ENCODE measurements around the gene YDJC. TPM values are rescaled to one million over a fixed set of nuclear protein-coding genes. Genes with fewer than 3 reads are reported as not detected.

Gene YDJC
- total and polyA plus RNA-seq, 9 of the 15 experiments (the other 6 are each of a cell fraction or from before 2014, with no cell fraction given), result 13.5 to 871 (median 164) TPM

DNA sequence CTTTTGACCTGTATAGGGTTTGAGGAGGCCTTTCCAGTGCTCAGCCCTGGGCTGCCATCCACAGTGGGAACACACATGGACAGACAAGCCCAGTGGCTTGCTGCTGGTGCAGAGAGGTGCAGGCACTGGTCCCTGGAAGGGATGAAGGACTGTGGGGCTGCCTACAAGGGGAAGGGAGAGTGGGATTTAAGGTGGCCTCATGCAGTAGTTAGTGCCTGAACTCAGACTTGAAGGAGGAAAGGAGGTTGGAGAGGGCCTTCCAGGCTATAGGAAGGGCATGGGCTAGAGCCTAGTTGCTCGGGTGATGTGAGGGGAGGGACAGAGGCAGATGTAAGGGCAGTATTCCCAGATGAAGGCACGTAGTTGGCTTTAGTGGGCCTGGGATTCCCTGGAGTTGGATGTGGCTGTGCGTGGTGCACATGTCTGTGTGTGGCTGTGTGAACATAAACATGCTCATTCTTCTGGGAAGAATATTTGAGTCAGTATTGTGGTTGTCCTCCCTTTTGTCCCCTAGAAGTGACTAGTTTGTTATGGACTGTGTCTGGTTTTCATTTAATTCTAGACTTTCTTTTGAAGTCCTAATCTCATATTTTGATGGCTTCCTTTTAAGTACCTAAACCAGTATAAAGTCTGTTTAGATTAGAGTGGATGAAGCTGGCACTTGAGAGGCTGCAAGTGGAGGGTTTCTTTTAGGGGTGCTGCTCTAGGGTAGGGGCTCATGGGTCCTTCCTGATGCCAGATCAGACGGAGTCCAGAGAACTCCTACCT, 18.4 kb downstream of the YDJC start (continued):
- TF ChIP-seq, protein P1, sequence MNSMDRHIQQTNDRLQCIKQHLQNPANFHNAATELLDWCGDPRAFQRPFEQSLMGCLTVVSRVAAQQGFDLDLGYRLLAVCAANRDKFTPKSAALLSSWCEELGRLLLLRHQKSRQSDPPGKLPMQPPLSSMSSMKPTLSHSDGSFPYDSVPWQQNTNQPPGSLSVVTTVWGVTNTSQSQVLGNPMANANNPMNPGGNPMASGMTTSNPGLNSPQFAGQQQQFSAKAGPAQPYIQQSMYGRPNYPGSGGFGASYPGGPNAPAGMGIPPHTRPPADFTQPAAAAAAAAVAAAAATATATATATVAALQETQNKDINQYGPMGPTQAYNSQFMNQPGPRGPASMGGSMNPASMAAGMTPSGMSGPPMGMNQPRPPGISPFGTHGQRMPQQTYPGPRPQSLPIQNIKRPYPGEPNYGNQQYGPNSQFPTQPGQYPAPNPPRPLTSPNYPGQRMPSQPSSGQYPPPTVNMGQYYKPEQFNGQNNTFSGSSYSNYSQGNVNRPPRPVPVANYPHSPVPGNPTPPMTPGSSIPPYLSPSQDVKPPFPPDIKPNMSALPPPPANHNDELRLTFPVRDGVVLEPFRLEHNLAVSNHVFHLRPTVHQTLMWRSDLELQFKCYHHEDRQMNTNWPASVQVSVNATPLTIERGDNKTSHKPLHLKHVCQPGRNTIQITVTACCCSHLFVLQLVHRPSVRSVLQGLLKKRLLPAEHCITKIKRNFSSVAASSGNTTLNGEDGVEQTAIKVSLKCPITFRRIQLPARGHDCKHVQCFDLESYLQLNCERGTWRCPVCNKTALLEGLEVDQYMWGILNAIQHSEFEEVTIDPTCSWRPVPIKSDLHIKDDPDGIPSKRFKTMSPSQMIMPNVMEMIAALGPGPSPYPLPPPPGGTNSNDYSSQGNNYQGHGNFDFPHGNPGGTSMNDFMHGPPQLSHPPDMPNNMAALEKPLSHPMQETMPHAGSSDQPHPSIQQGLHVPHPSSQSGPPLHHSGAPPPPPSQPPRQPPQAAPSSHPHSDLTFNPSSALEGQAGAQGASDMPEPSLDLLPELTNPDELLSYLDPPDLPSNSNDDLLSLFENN (IDR thresholded peaks at IDR 0.05; ENCODE audit: low read depth in 2 of 2, low read length in 2 of 2), result no peak
- TF ChIP-seq ZNF583 (CRISPR knock-in tag; IDR thresholded peaks at IDR 0.05) (0 out of 2 replicates have a peak, but pooled peaks have one; percentile 20), ZNF644 (tag; IDR thresholded peaks at IDR 0.05; ENCODE audit: low read depth) (no peak), PHF8 (IDR thresholded peaks at IDR 0.05; ENCODE audit: borderline replicate concordance, low read length) (peak; percentile 4; the same call in 1 of the 2 replicates), ZNF778 (CRISPR knock-in tag; IDR thresholded peaks at IDR 0.05) (no peak), ZNF77 (CRISPR knock-in tag; IDR thresholded peaks at IDR 0.05) (no peak), BRD4 (IDR thresholded peaks at IDR 0.05) (no peak), STAT5B (CRISPR knock-in tag; IDR thresholded peaks at IDR 0.05) (no peak), EWSR1 (IDR thresholded peaks at IDR 0.05; ENCODE audit: borderline replicate concordance, low read depth, partially characterized antibody) (no peak), SRSF7 (optimal IDR thresholded peaks at IDR 0.05; ENCODE audit: low read depth, low read length) (no peak), ZNF699 (CRISPR knock-in tag; IDR thresholded peaks at IDR 0.05; ENCODE audit: insufficient replicate concordance) (no peak), TARDBP (IDR thresholded peaks at IDR 0.05) (no peak), ELF1 (tag; IDR thresholded peaks at IDR 0.05) (no peak)
- TF ChIP-seq, protein P2, sequence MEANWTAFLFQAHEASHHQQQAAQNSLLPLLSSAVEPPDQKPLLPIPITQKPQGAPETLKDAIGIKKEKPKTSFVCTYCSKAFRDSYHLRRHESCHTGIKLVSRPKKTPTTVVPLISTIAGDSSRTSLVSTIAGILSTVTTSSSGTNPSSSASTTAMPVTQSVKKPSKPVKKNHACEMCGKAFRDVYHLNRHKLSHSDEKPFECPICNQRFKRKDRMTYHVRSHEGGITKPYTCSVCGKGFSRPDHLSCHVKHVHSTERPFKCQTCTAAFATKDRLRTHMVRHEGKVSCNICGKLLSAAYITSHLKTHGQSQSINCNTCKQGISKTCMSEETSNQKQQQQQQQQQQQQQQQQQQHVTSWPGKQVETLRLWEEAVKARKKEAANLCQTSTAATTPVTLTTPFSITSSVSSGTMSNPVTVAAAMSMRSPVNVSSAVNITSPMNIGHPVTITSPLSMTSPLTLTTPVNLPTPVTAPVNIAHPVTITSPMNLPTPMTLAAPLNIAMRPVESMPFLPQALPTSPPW (CRISPR knock-in tag; IDR thresholded peaks at IDR 0.05), result no peak
- TF ChIP-seq, protein P3, sequence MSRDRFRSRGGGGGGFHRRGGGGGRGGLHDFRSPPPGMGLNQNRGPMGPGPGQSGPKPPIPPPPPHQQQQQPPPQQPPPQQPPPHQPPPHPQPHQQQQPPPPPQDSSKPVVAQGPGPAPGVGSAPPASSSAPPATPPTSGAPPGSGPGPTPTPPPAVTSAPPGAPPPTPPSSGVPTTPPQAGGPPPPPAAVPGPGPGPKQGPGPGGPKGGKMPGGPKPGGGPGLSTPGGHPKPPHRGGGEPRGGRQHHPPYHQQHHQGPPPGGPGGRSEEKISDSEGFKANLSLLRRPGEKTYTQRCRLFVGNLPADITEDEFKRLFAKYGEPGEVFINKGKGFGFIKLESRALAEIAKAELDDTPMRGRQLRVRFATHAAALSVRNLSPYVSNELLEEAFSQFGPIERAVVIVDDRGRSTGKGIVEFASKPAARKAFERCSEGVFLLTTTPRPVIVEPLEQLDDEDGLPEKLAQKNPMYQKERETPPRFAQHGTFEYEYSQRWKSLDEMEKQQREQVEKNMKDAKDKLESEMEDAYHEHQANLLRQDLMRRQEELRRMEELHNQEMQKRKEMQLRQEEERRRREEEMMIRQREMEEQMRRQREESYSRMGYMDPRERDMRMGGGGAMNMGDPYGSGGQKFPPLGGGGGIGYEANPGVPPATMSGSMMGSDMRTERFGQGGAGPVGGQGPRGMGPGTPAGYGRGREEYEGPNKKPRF (IDR thresholded peaks at IDR 0.05; ENCODE audit: low read depth, low read length), result no peak
- TF ChIP-seq, protein P4, sequence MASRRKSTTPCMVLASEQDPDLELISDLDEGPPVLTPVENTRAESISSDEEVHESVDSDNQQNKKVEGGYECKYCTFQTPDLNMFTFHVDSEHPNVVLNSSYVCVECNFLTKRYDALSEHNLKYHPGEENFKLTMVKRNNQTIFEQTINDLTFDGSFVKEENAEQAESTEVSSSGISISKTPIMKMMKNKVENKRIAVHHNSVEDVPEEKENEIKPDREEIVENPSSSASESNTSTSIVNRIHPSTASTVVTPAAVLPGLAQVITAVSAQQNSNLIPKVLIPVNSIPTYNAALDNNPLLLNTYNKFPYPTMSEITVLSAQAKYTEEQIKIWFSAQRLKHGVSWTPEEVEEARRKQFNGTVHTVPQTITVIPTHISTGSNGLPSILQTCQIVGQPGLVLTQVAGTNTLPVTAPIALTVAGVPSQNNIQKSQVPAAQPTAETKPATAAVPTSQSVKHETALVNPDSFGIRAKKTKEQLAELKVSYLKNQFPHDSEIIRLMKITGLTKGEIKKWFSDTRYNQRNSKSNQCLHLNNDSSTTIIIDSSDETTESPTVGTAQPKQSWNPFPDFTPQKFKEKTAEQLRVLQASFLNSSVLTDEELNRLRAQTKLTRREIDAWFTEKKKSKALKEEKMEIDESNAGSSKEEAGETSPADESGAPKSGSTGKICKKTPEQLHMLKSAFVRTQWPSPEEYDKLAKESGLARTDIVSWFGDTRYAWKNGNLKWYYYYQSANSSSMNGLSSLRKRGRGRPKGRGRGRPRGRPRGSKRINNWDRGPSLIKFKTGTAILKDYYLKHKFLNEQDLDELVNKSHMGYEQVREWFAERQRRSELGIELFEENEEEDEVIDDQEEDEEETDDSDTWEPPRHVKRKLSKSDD (conservative IDR thresholded peaks at IDR 0.05; ENCODE audit: low read length), result no peak

Data from K562 (cell line).